ENCODE measurements around the gene ZNF335.

The ZNF335 gene

DNA sequence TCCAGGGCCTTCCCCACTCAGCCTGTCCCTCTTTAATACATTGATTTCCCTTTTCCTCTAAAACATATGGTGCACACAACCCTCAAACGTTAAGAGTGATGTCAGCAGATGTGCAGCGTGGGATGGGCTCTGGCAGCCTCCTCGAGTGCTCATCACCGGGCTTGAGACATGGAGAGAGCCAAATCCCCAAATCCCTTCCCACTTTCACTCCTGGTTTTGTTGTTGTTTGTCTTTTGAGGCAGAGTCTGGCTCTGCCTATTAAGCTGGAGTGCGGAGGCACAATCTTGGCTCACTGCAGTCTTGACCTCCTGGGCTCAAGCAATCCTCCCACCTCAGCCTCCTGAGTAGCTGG lies 54.2 kb downstream of the ZNF335 start:
- TF ChIP-seq, protein P1, sequence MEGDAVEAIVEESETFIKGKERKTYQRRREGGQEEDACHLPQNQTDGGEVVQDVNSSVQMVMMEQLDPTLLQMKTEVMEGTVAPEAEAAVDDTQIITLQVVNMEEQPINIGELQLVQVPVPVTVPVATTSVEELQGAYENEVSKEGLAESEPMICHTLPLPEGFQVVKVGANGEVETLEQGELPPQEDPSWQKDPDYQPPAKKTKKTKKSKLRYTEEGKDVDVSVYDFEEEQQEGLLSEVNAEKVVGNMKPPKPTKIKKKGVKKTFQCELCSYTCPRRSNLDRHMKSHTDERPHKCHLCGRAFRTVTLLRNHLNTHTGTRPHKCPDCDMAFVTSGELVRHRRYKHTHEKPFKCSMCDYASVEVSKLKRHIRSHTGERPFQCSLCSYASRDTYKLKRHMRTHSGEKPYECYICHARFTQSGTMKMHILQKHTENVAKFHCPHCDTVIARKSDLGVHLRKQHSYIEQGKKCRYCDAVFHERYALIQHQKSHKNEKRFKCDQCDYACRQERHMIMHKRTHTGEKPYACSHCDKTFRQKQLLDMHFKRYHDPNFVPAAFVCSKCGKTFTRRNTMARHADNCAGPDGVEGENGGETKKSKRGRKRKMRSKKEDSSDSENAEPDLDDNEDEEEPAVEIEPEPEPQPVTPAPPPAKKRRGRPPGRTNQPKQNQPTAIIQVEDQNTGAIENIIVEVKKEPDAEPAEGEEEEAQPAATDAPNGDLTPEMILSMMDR (IDR thresholded peaks at IDR 0.05; ENCODE audit: extremely low read depth, insufficient read depth, missing control alignments), result no peak
- no peak for DNase-seq (ENCODE audit: low spot score)
- in situ Hi-C loops (cut with MboI; ENCODE audit: low pct_unique_long_range_greater_than_20kb, low sequenced_read_pairs, unreplicated experiment), result no loop called here

DNA sequence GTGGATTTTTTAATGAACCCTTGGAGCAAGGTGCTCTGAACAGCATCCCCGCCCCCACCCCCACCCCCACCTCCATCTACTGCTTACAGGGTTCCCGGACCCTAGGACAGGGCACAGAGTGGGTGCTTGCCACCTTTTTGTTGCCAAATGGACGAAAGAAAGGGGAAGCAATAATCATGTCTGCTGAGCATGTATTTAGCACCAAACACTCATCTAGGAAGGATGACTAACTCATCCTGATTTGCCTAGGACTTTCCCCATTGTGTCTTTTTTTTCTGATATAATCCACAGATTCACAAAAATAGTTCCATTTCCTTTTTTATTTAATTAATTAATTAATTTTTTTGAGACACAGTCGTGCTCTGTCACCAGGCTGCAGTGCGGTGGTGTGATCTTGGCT lies 58.9 kb downstream of the ZNF335 start:
- in situ Hi-C loops (cut with MboI; ENCODE audit: low pct_unique_long_range_greater_than_20kb, low sequenced_read_pairs, unreplicated experiment), result no loop called here
- TF ChIP-seq, protein P1 (IDR thresholded peaks at IDR 0.05; ENCODE audit: extremely low read depth, insufficient read depth, missing control alignments), result no peak
- DNase-seq (ENCODE audit: low spot score), result no peak

DNA sequence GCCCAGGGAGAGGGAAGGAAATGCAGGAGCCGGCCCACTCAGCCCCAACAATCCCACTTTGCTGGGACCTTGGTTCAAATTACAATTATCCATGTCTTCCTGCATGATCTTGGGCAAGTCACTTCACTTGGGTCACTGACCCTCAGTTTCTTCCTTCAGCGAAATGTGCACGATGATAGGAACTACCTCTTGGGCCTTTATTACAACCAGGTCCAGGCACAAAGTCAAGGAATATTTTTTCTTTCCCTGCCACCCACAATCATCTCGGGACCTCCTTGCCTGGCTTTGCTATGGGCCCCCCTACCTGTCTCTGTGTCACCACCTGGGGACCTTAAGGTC lies 59.7 kb downstream of the ZNF335 start:
- TF ChIP-seq, protein P1 (IDR thresholded peaks at IDR 0.05; ENCODE audit: extremely low read depth, insufficient read depth, missing control alignments), result no peak
- in situ Hi-C loops (cut with MboI; ENCODE audit: low pct_unique_long_range_greater_than_20kb, low sequenced_read_pairs, unreplicated experiment), result no loop called here
- no peak for DNase-seq (ENCODE audit: low spot score)

DNA sequence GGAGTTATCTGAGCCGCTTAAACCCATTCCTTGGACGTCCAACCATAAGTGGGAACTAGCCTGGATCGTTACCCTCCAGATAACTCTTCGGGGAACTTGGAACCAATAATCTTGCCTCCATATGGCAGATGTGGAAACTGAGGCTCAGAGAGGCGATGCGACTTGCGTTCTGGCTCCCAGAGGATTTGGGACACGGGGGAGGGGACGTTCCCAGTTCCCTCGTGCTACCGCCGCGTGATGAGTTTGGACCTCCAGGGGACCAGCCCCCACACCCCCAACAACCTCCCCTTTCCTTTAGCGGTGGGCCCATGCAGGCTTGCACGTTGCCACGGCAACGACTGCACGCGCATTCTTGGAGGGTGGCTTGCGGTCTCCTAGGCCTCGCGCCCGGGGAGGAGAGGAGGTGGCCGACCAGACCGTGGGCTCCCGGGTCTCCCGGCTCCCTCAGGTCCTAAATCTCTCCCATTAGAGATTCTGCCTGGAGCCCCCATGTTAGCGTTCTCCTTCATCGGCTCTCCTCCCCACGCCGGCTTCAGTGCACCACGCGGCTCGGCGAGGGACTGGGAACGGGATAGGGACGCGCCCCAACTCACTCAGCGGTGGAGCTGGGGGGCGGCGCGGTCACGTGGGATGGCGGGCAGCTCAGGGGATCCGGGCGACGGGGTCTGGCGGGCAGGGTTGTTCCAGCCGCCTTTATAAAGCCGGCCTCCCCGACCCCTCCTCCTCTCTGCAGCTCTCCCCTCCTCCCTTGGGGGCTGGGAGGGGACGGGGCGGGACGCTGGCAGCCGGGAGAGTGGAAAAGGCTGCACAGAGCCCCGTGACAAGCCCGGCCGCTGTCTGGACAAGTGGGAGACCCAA lies 60.3 kb downstream of the ZNF335 start, which contains the start of gene PLTP:
Gene PLTP, minus strand, starts transcription at position 670 of the 858 bp plus-strand sequence. CDS start 703 bp downstream, outside the sequence.
- peak; percentile 50 for DNase-seq (ENCODE audit: low spot score)
- in situ Hi-C loops (cut with MboI; ENCODE audit: low pct_unique_long_range_greater_than_20kb, low sequenced_read_pairs, unreplicated experiment), result no loop called here
- TF ChIP-seq, protein P1 (IDR thresholded peaks at IDR 0.05; ENCODE audit: extremely low read depth, insufficient read depth, missing control alignments), result no peak

DNA sequence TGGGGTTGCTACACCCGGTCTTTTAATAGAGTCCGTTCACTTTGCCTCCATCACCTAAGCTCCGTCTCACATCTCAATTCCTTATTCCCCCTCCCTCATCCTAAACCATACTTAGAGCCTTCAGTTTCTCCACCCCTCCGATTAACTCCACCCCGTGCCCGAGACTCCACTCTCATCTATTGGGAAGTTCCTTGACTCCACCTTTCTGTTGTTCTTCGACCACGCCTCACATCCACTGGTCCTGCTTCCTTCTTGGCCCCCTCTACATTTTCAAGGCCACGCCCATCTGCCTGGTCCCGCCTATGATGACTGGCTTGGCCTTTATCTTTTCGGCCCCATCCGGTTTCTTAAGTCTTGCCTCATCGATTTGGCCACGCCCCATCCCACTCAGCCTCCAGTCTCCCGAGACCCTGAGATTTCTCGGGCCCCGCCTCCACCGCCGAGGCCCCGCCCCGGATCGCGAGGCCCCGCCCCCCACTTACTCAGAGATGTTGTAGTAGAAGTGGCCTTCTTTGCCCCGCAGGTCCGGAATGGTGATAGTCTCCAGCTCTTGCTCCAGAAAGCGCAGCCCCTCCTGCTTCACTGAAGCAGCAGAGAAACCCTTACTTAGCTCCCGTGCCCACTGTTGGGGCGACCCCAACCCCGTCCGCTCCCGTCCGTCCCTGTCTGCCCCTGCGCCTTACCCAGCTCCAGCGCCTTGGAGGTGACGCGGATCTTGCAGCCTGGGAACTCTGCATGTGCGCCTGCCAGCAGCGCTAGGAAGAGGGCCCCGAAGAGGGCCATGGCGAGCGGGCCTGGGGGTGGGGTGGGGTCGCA lies 61.1 kb downstream of the ZNF335 start:
- TF ChIP-seq, protein P1 (IDR thresholded peaks at IDR 0.05; ENCODE audit: extremely low read depth, insufficient read depth, missing control alignments), result no peak
- in situ Hi-C loops (cut with MboI; ENCODE audit: low pct_unique_long_range_greater_than_20kb, low sequenced_read_pairs, unreplicated experiment), result no loop called here
- DNase-seq (ENCODE audit: low spot score), result peak; percentile 99

DNA sequence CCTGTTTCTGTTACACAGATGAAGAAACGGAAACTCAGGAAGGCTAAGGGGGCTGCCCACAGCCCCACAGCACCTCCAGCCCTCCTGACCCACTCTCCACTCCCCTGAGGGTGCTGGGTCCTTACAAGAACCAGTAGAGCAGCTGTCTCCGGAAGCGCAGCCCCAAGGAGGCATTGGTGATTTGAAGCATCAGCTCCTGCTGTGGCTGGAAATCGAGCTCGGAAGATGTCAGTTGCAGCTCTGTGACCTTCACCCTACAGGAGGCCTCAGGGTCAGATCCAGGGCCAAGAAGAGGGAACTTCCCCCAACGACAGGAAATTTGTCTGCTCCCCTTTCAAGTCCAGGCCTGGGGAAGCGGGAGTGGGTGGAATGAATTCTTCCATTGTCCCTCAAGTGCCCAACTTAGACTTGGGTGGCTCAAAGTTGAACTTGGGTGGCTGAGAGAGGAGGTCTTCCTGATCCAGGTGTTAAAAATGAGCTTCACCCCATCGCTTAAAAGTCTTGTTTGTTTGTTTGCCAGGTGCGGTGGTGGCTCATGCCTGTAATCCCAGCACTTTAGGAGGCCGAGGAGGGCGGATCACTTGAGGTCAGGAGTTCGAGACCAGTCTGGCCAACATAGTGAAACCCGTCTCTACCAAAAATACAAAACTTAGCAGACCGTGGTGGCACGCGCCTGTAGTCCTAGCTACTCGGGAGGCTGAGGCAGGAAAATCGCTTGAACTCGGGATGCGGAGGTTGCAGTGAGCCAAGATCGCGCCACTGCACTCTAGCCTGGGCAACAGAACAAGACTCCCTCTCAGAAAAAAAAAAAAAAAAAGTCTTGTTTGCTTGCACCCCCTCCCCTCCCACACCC lies 62.0 kb downstream of the ZNF335 start:
- TF ChIP-seq, protein P1 (IDR thresholded peaks at IDR 0.05; ENCODE audit: extremely low read depth, insufficient read depth, missing control alignments), result no peak
- DNase-seq (ENCODE audit: low spot score), result no peak
- in situ Hi-C loops (cut with MboI; ENCODE audit: low pct_unique_long_range_greater_than_20kb, low sequenced_read_pairs, unreplicated experiment), result no loop called here
